SK-N-SH (cell line): ENCODE results near the gene MTPN.

Experiments
- NRF1 ChIP-seq: IDR thresholded peaks from 2 replicates; pipeline ENCODE4 v1.6.1; 2012; ENCODE audit warnings: low read depth, mild to moderate bottlenecking, low read length
- POLR2AphosphoS5 ChIP-seq: IDR thresholded peaks from 2 replicates; pipeline ENCODE4 v1.6.1; 2012; ENCODE audit warnings: low read depth, low read length
- TF ChIP-seq, protein P1 (sequence below): fragments of 200-600 bp; sonication (generic); IDR thresholded peaks from 2 replicates; pipeline ENCODE4 v1.6.1; 2017; ENCODE audit warnings: antibody characterized with exemption, mild to moderate bottlenecking, moderate library complexity

DNA sequence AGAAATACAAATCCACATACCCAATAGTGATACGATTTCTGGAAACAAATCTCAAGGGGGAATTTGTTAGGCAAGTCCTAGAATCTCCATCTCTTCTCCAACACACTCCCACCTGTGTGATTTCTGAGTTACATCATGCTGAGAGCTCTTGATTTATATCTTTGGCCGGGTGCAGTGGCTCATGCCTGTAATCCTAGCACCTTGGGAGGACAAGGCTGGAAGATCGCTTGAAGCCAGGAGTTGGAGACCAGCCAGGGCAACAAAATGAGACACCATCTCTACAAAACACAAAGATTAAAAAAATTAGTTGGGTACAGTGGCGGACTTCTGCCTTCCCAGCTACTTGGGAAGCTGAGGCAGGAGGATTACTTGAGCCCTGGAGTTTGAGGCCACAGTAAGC is 1.5 kb upstream of the MTPN start:
- TF ChIP-seq POLR2AphosphoS5 (no peak), NRF1 (no peak)
- TF ChIP-seq, protein P1, sequence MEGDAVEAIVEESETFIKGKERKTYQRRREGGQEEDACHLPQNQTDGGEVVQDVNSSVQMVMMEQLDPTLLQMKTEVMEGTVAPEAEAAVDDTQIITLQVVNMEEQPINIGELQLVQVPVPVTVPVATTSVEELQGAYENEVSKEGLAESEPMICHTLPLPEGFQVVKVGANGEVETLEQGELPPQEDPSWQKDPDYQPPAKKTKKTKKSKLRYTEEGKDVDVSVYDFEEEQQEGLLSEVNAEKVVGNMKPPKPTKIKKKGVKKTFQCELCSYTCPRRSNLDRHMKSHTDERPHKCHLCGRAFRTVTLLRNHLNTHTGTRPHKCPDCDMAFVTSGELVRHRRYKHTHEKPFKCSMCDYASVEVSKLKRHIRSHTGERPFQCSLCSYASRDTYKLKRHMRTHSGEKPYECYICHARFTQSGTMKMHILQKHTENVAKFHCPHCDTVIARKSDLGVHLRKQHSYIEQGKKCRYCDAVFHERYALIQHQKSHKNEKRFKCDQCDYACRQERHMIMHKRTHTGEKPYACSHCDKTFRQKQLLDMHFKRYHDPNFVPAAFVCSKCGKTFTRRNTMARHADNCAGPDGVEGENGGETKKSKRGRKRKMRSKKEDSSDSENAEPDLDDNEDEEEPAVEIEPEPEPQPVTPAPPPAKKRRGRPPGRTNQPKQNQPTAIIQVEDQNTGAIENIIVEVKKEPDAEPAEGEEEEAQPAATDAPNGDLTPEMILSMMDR = no peak
